Renal cortical epithelial cell (primary cell): ENCODE results near the gene TBX3. TPM values are rescaled to one million over a fixed set of nuclear protein-coding genes. Genes with fewer than 3 reads are reported as not detected.
A peak's percentile ranks its signal among the peaks of the same experiment; 100 is the strongest.

Source experiments
- DNase-seq: peaks from one replicate; pipeline ENCODE4 v3.0.0-alpha.2; 2011; ENCODE audit warnings: low read depth
- total RNA-seq: library from RNA; depleted of rRNA; stranded (reverse); fragments of >200 nt; gene quantifications from 2 replicates; pipeline ENCODE4 v1.2.3, GENCODE V29; 2014

TBX3 gene
- total RNA-seq, 1 donor from 2014 or later, result 6.3 TPM

- DNase-seq, result no peak
Observed at GRCh38 chr12:114627393-114627792, 56.6 kb downstream of the TBX3 start.

GRCh38 chr12:114625294-114625851, 58.6 kb downstream of the TBX3 start:
- peak; percentile 11 for DNase-seq

GRCh38 chr12:114623737-114624136, 60.2 kb downstream of the TBX3 start:
- DNase-seq, result no peak
